HepG2 (cell line): ENCODE results near the gene MREG. TPM values are rescaled to one million over a fixed set of nuclear protein-coding genes. Genes with fewer than 3 reads are reported as not detected.

Experiments used
- ATAC-seq: fragments of 200-7000 bp; cut with Tn5 transposase; 3 replicates; pipeline ENCODE4 v1.9.1; 2020; ENCODE audit warnings: mild to moderate bottlenecking, moderate library complexity
- BruUV-seq: library from RNA; stranded (reverse); fragments of 400-500 nt; replicated peaks from 2 replicates; lab custom pipeline; 2021; lab: Mats Ljungman, UMichigan
- CTCF ChIA-PET: fragments of 300-600 bp; formaldehyde crosslinking; extraction: SDS; loops from one replicate; lab custom pipeline; 2021; ENCODE audit warnings: low total read pairs, inconsistent platforms, low intra/inter-chr PET ratio; lab: Yijun Ruan, JAX
- POLR2A ChIA-PET: fragments of 350-600 bp; sonication (Branson Sonifier 250); formaldehyde crosslinking; loops from one replicate; lab custom pipeline; 2020; ENCODE audit warnings: antibody characterized with exemption, inconsistent platforms; lab: Yijun Ruan, JAX
- DNase-seq: peaks from one replicate; pipeline ENCODE4 v3.0.0-alpha.2; 2015; ENCODE audit warnings: low spot score
- FAIRE-seq: peaks from 3 replicates; lab custom pipeline; 2011; peaks lifted over from hg19 to GRCh38; lab: Jason Lieb, UNC
- H2AFZ ChIP-seq: one replicate; pipeline ENCODE4 v1.6.1; 2011; ENCODE audit warnings: low read length, inconsistent platforms
- H3K27ac ChIP-seq: fragments of 300-600 bp; 3 replicates; pipeline ENCODE4 v1.8.0; 2011; ENCODE audit warnings: mixed run types, mild to moderate bottlenecking, mixed read lengths, low read length, inconsistent platforms; ENCODE audit not compliant: insufficient read depth; ENCODE audit errors: extremely low read length
- H3K27me3 ChIP-seq, 2 experiments: fragments of 200-600 bp in 1 of 2; 2 replicates in 1 of 2; 3 replicates in 1 of 2; pipeline versions ENCODE4 v1.6.0 to v1.8.0; 2011; ENCODE audit warnings: low read length in 2 of 2, mild to moderate bottlenecking in 2 of 2, moderate library complexity in 2 of 2, inconsistent platforms in 1 of 2; ENCODE audit not compliant: insufficient read depth in 2 of 2, control insufficient read depth in 1 of 2
- H3K36me3 ChIP-seq, 2 experiments: fragments of 200-600 bp in 1 of 2; replicated peaks in 1 of 2; 2 replicates in 1 of 2; 3 replicates in 1 of 2; pipeline versions ENCODE4 v1.5.1 to v1.8.0; 2011; ENCODE audit warnings: low read length in 2 of 2, inconsistent platforms in 1 of 2; ENCODE audit not compliant: insufficient read depth in 2 of 2, control insufficient read depth in 1 of 2
- H3K4me1 ChIP-seq: 2 replicates; pipeline ENCODE4 v1.5.1; 2012; ENCODE audit warnings: low read length, inconsistent platforms; ENCODE audit not compliant: insufficient read depth
- H3K4me2 ChIP-seq: 2 replicates; pipeline ENCODE4 v1.6.0; 2011; ENCODE audit warnings: low read depth, low read length, inconsistent platforms
- H3K4me3 ChIP-seq, 3 experiments: fragments of 200-600 bp in 1 of 3; sonication (generic), shearing (Covaris generic) in 1 of 3; replicated peaks in 1 of 3; 2 replicates each; pipeline ENCODE4 v1.5.1; 2011 to 2016; ENCODE audit warnings: low read length in 3 of 3, inconsistent platforms in 2 of 3, low read depth in 2 of 3, mild to moderate bottlenecking in 2 of 3, control low read depth in 1 of 3, mixed read lengths in 1 of 3; ENCODE audit not compliant: insufficient read depth in 1 of 3
- H3K79me2 ChIP-seq: one replicate; pipeline ENCODE4 v1.6.1; 2011; ENCODE audit warnings: low read length, inconsistent platforms; ENCODE audit not compliant: insufficient read depth
- H3K9ac ChIP-seq: 2 replicates; pipeline ENCODE4 v1.6.0; 2011; ENCODE audit warnings: mild to moderate bottlenecking, low read depth, low read length, inconsistent platforms; ENCODE audit not compliant: insufficient read depth
- H3K9me3 ChIP-seq: 2 replicates; pipeline ENCODE4 v1.5.1; 2012; ENCODE audit warnings: mild to moderate bottlenecking, low read length
- H4K20me1 ChIP-seq: 2 replicates; pipeline ENCODE4 v1.6.0; 2011; ENCODE audit warnings: inconsistent platforms, mild to moderate bottlenecking, low read length, moderate library complexity; ENCODE audit not compliant: insufficient read depth
- CBFB ChIP-seq: sonication (generic); formaldehyde crosslinking; IDR thresholded peaks from 2 replicates; pipeline ENCODE4 v1.4.0; 2020; ENCODE audit warnings: missing genetic modification reagents
- JUND ChIP-seq: sonication (generic); formaldehyde crosslinking; IDR thresholded peaks from 2 replicates; pipeline ENCODE4 v1.8.0; 2022; ENCODE audit warnings: mild to moderate bottlenecking, missing genetic modification reagents
- PHF21A ChIP-seq: sonication (generic); formaldehyde crosslinking; IDR thresholded peaks from 2 replicates; pipeline ENCODE4 v1.5.0; 2020; ENCODE audit warnings: mild to moderate bottlenecking, missing genetic modification reagents
- RXRA ChIP-seq: sonication (generic); formaldehyde crosslinking; IDR thresholded peaks from 2 replicates; pipeline ENCODE4 v1.5.1; 2020; ENCODE audit warnings: missing genetic modification reagents
- SNAPC2 ChIP-seq: sonication (generic); formaldehyde crosslinking; IDR thresholded peaks from 2 replicates; pipeline ENCODE4 v1.8.1; 2022; ENCODE audit warnings: mild to moderate bottlenecking, missing genetic modification reagents
- XRCC5 ChIP-seq: fragments of 200-400 bp; formaldehyde crosslinking; optimal IDR thresholded peaks from 2 replicates; pipeline ENCODE3; 2017; ENCODE audit warnings: mild to moderate bottlenecking, low read length
- ZFAT ChIP-seq: sonication (generic); formaldehyde crosslinking; conservative IDR thresholded peaks from 2 replicates; pipeline ENCODE4 v1.8.1; 2023; ENCODE audit warnings: missing genetic modification reagents, inconsistent platforms
- ZNF557 ChIP-seq: sonication (generic); formaldehyde crosslinking; IDR thresholded peaks from 2 replicates; pipeline ENCODE4 v1.4.0; 2020; ENCODE audit warnings: missing genetic modification reagents
- WGBS: methylation state at CpG from one replicate; pipeline ENCODE4 v1.1.6; 2017; ENCODE audit warnings: low lambda C conversion rate; 5-methylcytosine and 5-hydroxymethylcytosine counted together
- in situ Hi-C: cut with HindIII; loops from 2 replicates; pipeline ENCODE4 v1.10.0; 2017; ENCODE audit warnings: low pct_unique_long_range_greater_than_20kb; ENCODE audit not compliant: extremely low pct_ligation_motif_present
- intact Hi-C: fragments of 100-400 bp; cut with micrococcal nuclease; formaldehyde crosslinking; loops from one replicate; pipeline ENCODE4 v1.10.0; 2022; ENCODE audit not compliant: unreplicated experiment
- polyA plus RNA-seq, 8 experiments: library from polyadenylated mRNA; depleted of rRNA in 3 of 8; stranded (reverse) in 7 of 8; unstranded in 1 of 8; fragments of >200 nt; fragmentation: Illumina TruSeq in 4 of 8; extraction: Trizol in 4 of 8; gene quantifications; 2 replicates each; pipeline versions ENCODE4 v1.2.1 to v1.2.3, GENCODE V29; 2011 to 2016; ENCODE audit warnings: low read depth in 4 of 8, missing spikeins in 1 of 8, mixed read lengths in 1 of 8; ENCODE audit not compliant: insufficient read depth in 1 of 8
- total RNA-seq, 5 experiments: library from RNA; depleted of rRNA; stranded (reverse); fragments of >200 nt; fragmentation: Illumina TruSeq; extraction: Trizol; gene quantifications; 2 replicates each; pipeline ENCODE4 v1.2.3, GENCODE V29; 2016; ENCODE audit warnings: low read depth in 1 of 5
- TF ChIP-seq, protein P1 (sequence below): sonication (generic); formaldehyde crosslinking; IDR thresholded peaks from 2 replicates; pipeline ENCODE4 v1.4.0; 2020; ENCODE audit warnings: mild to moderate bottlenecking, missing genetic modification reagents
- TF ChIP-seq, protein P2 (sequence below): sonication (generic); formaldehyde crosslinking; IDR thresholded peaks from 2 replicates; pipeline ENCODE4 v1.8.0; 2022; ENCODE audit warnings: missing genetic modification reagents, mild to moderate bottlenecking, moderate library complexity, borderline replicate concordance
- TF ChIP-seq, protein P3 (sequence below): sonication (generic); formaldehyde crosslinking; IDR thresholded peaks from 2 replicates; pipeline ENCODE4 v1.4.0; 2020; ENCODE audit warnings: missing genetic modification reagents, borderline replicate concordance

Gene MREG
- total and polyA plus RNA-seq, 2 of the 13 experiments (the other 11 are each of a cell fraction or from before 2014, with no cell fraction given) = 7.5 to 23.3 TPM

DNA sequence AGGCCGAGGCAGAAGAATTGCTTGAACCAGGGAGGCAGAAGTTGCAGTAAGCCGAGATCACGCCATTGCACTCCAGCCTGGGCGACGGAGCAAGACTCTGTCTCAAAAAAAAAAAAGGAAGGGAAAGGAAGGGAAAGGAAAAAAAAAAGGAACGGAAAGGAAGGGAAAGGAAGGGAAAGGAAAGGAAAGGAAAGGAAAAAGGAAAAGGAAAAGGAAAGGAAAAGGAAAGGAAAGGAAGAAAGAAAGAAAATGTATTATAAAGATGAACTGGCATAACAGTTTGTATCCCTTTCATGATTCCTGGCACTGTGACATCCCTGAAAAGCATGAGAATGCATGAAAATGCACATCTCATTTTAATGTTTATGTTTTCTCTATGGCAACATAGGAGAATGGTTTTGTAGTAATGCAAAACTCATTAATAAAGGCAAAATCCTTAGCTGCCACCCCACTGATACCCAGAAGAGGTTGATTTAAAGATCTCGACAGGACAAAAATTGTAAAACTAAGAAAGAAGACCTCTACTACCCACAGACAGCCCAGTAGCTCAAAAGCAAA is 11.5 kb upstream of the MREG start:
- Histone ChIP-seq H3K27me3 (no peaks in the 10 kb centered on the region), H3K4me1 (peaks cover 20% of the 10 kb centered on the region), H3K4me2 (no peak overlapping the region), H2AFZ (no peak overlapping the region), H3K9ac (no peak overlapping the region), H4K20me1 (no peaks in the 10 kb centered on the region), H3K4me3 (no peak overlapping the region), H3K9me3 (no peaks in the 10 kb centered on the region), H3K36me3 (peaks cover 6 to 20% of the 10 kb centered on the region in 2 experiments; a peak in 4 of 5 replicates), H3K27ac (no peak overlapping the region), H3K79me2 (no peaks in the 10 kb centered on the region)
- WGBS = 96% methylated on average over 7 of the region's 7 CpGs
- in situ Hi-C loops = no loop called here
- no TSS peak for BruUV-seq
- ChIA-PET POLR2A (no interaction called here), CTCF (interaction anchor here (1.5 kb wide), 1 partner anchor 75 kb away, joined by 4 read pairs; no protein-coding TSS in a partner anchor)
- no peak for DNase-seq
- ATAC-seq = no peak
- no peak for FAIRE-seq
- intact Hi-C loops = no loop called here
- TF ChIP-seq JUND (CRISPR knock-in tag) = no peak
- TF ChIP-seq, protein P1, sequence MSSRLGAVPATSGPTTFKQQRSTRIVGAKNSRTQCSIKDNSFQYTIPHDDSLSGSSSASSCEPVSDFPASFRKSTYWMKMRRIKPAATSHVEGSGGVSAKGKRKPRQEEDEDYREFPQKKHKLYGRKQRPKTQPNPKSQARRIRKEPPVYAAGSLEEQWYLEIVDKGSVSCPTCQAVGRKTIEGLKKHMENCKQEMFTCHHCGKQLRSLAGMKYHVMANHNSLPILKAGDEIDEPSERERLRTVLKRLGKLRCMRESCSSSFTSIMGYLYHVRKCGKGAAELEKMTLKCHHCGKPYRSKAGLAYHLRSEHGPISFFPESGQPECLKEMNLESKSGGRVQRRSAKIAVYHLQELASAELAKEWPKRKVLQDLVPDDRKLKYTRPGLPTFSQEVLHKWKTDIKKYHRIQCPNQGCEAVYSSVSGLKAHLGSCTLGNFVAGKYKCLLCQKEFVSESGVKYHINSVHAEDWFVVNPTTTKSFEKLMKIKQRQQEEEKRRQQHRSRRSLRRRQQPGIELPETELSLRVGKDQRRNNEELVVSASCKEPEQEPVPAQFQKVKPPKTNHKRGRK (CRISPR knock-in tag) = 0 out of 2 replicates have a peak, but pooled peaks have one; percentile 58

DNA sequence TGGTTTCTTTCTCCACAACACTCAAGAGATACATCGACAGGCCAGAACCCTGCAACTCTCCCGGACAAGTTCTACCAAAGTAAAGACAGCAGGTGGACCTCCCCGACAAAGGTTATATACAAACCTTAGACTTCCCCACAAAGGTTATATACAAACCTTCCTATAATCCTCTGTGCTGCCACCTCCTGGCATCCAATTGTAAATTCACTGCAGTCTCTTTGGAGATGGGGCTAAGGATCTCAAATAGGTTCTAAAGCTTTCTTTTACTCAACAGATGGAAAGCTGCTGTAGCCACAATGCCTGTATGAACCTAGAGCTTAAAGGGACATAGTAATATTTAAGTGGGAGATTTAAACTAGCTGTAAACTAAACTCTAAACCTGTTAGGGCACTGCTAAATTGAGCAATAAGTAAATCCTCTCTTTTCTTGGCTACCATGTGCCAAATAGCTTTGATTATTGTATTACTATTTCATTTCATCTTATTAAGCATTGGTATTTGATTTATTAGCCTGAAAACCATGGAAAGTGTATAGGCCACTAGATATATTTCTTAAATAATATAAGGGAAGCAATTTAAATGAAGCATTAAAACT is 9.8 kb upstream of the MREG start:
- peak; percentile 68 for FAIRE-seq
- BruUV-seq = no TSS peak
- in situ Hi-C loops = no loop called here
- no peak for TF ChIP-seq ZFAT (CRISPR knock-in tag)
- no peak for TF ChIP-seq CBFB (CRISPR knock-in tag)
- TF ChIP-seq SNAPC2 (CRISPR knock-in tag) = no peak
- TF ChIP-seq XRCC5 = peak; percentile 46
- no peak for TF ChIP-seq PHF21A
- TF ChIP-seq, protein P2, sequence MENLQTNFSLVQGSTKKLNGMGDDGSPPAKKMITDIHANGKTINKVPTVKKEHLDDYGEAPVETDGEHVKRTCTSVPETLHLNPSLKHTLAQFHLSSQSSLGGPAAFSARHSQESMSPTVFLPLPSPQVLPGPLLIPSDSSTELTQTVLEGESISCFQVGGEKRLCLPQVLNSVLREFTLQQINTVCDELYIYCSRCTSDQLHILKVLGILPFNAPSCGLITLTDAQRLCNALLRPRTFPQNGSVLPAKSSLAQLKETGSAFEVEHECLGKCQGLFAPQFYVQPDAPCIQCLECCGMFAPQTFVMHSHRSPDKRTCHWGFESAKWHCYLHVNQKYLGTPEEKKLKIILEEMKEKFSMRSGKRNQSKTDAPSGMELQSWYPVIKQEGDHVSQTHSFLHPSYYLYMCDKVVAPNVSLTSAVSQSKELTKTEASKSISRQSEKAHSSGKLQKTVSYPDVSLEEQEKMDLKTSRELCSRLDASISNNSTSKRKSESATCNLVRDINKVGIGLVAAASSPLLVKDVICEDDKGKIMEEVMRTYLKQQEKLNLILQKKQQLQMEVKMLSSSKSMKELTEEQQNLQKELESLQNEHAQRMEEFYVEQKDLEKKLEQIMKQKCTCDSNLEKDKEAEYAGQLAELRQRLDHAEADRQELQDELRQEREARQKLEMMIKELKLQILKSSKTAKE = no peak
- TF ChIP-seq, protein P3, sequence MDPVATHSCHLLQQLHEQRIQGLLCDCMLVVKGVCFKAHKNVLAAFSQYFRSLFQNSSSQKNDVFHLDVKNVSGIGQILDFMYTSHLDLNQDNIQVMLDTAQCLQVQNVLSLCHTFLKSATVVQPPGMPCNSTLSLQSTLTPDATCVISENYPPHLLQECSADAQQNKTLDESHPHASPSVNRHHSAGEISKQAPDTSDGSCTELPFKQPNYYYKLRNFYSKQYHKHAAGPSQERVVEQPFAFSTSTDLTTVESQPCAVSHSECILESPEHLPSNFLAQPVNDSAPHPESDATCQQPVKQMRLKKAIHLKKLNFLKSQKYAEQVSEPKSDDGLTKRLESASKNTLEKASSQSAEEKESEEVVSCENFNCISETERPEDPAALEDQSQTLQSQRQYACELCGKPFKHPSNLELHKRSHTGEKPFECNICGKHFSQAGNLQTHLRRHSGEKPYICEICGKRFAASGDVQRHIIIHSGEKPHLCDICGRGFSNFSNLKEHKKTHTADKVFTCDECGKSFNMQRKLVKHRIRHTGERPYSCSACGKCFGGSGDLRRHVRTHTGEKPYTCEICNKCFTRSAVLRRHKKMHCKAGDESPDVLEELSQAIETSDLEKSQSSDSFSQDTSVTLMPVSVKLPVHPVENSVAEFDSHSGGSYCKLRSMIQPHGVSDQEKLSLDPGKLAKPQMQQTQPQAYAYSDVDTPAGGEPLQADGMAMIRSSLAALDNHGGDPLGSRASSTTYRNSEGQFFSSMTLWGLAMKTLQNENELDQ (CRISPR knock-in tag) = no peak
- TF ChIP-seq ZNF557 = no peak
- no peak for TF ChIP-seq RXRA

More for the DNA sequence above, 9.8 kb upstream of the MREG start:
- Histone ChIP-seq H3K9me3 (no peaks in the 10 kb centered on the region), H4K20me1 (no peaks in the 10 kb centered on the region), H3K27me3 (no peaks in the 10 kb centered on the region), H3K4me2 (no peak overlapping the region), H3K79me2 (no peaks in the 10 kb centered on the region), H2AFZ (no peak overlapping the region), H3K4me3 (no peak overlapping the region), H3K27ac (no peak overlapping the region), H3K36me3 (peaks cover 0 to 16% of the 10 kb centered on the region in 2 experiments; a peak in 3 of 5 replicates), H3K9ac (no peak overlapping the region), H3K4me1 (peaks cover 20% of the 10 kb centered on the region)
- CTCF ChIA-PET = interaction anchor here (0.8 to 3.6 kb wide), 3 partner anchors 10 to 229 kb away, joined by 3 to 41 read pairs (median 13); partner anchors contain the start of gene MREG
- WGBS = 31% methylated on average over 3 of the region's 3 CpGs
- peak; percentile 66 for DNase-seq
- POLR2A ChIA-PET = interaction anchor here (0.7 kb wide), 1 partner anchor 70 kb away, joined by 3 read pairs; no protein-coding TSS in a partner anchor
- intact Hi-C loops = loop anchor here (1.0 kb wide), 1 partner anchor 73 kb away; no protein-coding TSS in a partner anchor
- ATAC-seq = peak; percentile 86
